ENCODE measurements around the gene IQCE. TPM values are rescaled to one million over a fixed set of nuclear protein-coding genes. Genes with fewer than 3 reads are reported as not detected.
A peak's percentile ranks its signal among the peaks of the same experiment; 100 is the strongest.

Gene IQCE
- total and polyA plus RNA-seq, 12 donors: 4.2 to 13.8 (median 9.3) TPM

DNA sequence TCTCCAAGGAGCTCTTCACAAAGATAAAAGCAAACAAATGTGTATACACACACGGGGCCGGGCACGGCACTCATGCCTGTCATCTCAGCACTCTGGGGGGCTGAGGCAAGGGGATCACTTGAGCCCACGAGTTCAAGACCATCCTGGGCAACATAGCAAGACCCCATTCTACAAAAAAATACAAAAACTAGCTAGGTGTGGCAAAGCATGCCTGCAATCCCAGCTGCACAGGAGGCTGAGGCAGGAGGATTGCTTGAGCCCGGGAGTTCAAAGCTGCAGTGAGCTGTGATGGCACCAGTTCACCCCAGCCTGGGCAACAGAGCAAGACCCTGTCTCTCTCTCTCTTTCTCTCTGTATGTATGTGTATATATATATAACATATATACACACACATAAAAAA lies 95.3 kb downstream of the IQCE start:
- DNase-seq (no peak), ATAC-seq (no peak)
- Histone ChIP-seq H3K4me1 (no peaks in the 10 kb centered on the region), H3K4me3 (no peak overlapping the region), H3K27me3 (no peaks in the 10 kb centered on the region), H3K27ac (no peak overlapping the region), H3K36me3 (peaks cover 0 to 86% (median 13%) of the 10 kb centered on the region in 9 donors), H3K9me3 (no peaks in the 10 kb centered on the region)
- WGBS, 2 donors: 57 to 76% methylated on average over 5 of the region's 5 CpGs
- intact Hi-C loops (cut with DNase I): no loop called here
- no peak for TF ChIP-seq CTCF (IDR thresholded peaks at IDR 0.05)

DNA sequence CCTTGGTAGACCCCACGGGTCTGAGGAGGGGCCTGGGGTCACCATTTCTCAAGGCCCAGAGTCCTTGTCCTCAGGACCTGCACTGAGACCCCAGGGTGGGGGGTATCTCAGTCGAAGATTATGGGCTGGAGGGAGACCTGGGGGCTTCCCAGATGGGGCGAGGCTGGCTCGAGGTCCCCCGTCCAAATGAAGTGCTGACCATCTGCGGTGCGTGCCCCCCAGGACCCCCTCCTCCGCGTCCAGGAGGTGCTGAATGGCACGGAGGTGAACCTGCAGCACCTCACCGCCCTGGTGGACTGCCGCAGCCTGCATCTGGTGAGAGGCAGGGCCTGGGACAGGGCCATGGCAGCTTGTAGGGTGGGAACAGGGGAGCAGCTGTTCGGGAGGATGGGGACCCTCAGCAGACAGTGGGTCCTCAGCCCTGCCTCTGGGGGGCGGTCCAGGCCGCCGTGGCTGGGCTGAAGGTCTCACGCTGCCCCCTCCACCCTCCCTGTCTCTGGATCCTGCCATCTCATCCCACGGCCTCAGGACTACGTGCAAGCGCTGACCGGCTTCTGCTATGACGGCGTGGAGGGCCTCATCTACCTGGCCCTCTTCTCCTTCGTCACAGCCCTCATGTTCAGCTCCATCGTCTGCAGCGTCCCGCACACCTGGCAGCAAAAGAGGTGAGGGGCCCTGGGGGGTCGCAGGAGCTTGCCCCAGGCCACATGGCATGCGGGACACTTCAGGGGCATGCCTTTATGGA lies 97.3 kb downstream of the IQCE start:
- Histone ChIP-seq H3K4me1 (no peaks in the 10 kb centered on the region), H3K36me3 (peaks cover 0 to 86% (median 13%) of the 10 kb centered on the region in 9 donors), H3K9me3 (no peaks in the 10 kb centered on the region), H3K27ac (no peak overlapping the region), H3K27me3 (no peaks in the 10 kb centered on the region), H3K4me3 (no peak overlapping the region)
- DNase-seq (no peak), ATAC-seq (no peak)
- 94 to 96% methylated on average over 29 of the region's 29 CpGs for WGBS, 2 donors
- TF ChIP-seq CTCF (IDR thresholded peaks at IDR 0.05): no peak
- intact Hi-C loops (cut with DNase I): no loop called here

DNA sequence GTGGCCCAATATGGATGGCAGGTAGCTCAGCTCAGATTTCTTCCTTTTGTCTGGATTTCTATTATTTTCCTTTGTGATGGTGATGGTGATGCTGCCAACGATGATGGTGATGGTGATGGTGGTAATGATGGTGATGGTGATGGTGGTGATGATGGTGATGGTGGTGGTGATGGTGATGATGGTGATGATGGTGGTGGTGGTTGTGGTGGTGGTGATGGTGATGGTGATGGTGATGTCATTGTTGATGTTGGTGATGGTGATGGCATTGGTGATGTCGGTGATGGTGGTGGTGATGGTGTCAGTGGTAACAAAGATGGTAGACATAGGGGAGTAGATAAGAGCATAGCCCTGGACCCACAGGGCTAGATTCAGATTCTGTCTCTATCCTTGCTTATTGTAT lies 98.4 kb downstream of the IQCE start:
- Histone ChIP-seq H3K27ac (no peak overlapping the region), H3K4me3 (no peak overlapping the region), H3K27me3 (no peaks in the 10 kb centered on the region), H3K9me3 (no peaks in the 10 kb centered on the region), H3K36me3 (peaks cover 0 to 86% (median 13%) of the 10 kb centered on the region in 9 donors), H3K4me1 (peaks cover 0 to under 1% (median 0%) of the 10 kb centered on the region in 9 donors)
- no peak for TF ChIP-seq CTCF (IDR thresholded peaks at IDR 0.05)
- intact Hi-C loops (cut with DNase I): no loop called here
- DNase-seq: no peak
- ATAC-seq: no peak
- WGBS, 2 donors: 47 to 98% methylated on average over 2 of the region's 2 CpGs

DNA sequence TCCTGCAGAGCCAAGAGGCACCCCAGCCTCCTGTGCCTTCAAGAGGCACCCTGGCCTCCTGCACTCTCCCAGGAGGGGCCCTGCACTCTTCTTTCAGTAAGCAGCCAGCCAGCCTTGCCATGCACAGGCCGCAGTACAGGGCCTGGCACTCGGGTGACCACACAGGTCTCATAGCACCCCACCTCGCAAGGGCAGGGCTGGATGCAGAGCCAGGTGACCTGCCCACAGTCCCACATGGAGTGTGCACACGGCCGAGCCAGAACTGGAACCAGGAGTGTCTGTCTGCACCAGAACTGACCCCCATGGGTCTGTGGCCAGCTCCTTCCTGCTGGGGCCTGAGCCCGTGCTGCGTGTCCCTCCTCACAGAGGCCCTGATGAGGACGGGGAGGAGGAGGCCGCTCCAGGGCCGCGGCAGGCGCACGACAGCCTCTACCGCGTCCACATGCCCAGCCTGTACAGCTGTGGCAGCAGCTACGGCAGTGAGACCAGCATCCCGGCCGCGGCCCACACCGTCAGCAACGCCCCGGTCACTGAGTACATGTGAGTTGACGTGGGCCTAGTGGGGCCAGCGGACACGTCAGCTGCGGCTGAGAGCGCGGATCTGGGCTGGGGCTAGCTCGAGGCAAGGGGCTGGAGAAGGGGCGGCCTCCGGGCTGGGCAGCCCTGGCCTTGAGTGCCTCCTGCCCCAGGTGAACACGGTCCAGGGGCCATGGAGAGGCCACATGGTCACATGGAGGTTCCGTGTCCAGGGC lies 99.3 kb downstream of the IQCE start:
- Histone ChIP-seq H3K9me3 (no peaks in the 10 kb centered on the region), H3K27ac (no peak overlapping the region), H3K4me3 (no peak overlapping the region), H3K4me1 (peaks cover 4 to 10% (median 8%) of the 10 kb centered on the region in 9 donors), H3K36me3 (peaks cover 0 to 85% (median 13%) of the 10 kb centered on the region in 9 donors), H3K27me3 (no peaks in the 10 kb centered on the region)
- DNase-seq (peak in 1 of 2 donors; percentile 18), ATAC-seq (no peak)
- WGBS, 2 donors: 96% methylated on average over 33 of the region's 33 CpGs
- no peak for TF ChIP-seq CTCF (IDR thresholded peaks at IDR 0.05)
- intact Hi-C loops (cut with DNase I): no loop called here
